Measurements from ENCODE around the gene ANAPC2.
A peak's percentile ranks its signal among the peaks of the same experiment; 100 is the strongest.

ANAPC2 gene

DNA sequence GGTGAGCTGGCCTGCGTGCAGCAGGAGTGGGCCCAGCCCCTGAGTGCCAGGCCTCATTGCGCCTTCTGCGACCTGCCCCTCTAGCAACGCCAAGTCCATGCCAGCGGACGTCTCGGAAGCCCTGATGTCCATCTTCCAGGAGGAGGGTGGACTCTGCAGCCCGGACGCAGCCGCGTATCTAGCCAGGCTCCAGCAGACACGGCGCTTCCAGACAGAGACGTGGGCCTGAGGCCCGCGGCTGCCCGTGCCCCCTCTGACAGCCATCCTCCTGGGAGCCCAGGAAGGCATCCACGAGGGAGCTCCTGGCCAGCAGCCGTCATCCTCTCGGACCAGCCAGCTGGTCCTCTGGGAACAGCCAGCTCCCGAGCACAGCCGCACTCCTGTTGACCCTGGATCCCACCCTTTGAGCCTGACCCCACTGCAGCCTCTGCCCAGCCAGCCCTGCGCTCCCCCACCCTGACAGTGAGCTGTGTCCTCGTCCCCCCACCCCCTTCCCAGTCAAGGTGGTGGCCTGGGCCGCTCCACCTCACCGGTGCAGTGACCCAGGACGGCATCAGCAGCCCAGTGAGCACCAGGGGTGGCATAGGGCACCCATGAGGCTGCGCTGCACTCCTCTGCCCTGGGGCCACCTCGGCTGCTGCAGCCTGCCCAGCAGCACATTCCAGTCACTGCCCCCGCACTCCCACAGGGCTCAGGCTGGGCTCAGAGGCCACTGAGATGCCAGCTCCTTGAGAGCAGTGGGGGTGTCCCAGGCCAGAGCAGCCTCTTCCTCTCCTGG lies 28.0 kb upstream of the ANAPC2 start:
- DNase-seq (ENCODE audit: insufficient read length, low spot score) (no peak), FAIRE-seq (no peak)

DNA sequence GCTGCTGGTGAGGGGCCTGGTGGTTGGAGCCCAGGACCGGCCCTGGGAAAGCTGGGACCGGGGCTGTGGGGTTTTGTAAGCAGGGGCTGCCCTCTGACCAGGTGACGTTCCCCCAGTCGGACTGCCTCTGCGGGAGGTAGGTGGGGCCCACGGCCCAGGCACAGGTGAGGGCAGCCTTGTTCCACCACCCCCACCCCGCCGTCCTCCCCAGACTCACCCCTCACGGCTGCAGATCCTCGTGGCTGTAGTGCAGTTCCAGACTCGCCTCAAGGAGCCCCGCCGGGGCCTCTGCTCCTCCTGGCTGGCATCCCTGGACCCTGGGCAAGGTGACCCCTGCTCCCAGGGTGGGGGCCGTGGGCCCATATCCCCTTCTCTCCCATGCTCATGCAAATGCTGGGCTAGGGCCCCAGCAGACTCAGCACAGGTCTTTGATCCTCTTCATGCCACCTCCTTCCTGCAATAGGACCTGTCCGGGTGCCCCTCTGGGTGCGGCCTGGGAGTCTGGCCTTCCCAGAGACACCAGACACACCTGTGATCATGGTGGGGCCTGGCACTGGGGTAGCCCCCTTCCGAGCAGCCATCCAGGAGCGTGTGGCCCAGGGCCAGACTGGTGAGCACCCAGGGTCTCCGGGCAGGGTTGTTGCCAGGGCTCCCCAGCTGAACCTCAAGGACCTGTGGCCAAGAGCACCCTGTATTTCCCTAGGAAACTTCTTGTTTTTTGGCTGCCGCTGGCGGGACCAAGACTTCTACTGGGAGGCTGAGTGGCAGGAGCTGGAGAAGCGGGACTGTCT lies 27.0 kb upstream of the ANAPC2 start:
- no peak for FAIRE-seq

DNA sequence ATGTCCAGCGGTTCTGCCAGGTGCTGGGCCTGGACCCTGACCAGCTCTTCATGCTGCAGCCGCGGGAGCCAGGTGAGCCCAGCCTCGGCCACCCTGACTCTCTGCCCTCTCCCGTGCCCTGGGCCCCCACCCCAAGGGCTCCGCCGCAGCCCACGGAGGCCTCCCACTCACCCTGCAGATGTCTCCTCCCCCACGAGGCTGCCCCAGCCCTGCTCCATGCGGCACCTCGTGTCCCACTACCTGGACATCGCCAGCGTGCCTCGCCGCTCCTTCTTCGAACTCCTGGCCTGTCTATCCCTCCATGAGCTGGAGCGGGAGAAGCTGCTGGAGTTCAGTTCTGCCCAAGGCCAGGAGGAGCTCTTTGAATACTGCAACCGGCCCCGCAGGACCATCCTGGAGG lies 26.3 kb upstream of the ANAPC2 start:
- DNase-seq (ENCODE audit: insufficient read length, low spot score) (no peak), FAIRE-seq (no peak)

More for the DNA sequence above, 27.0 kb upstream of the ANAPC2 start:
- DNase-seq (ENCODE audit: insufficient read length, low spot score), result no peak

DNA sequence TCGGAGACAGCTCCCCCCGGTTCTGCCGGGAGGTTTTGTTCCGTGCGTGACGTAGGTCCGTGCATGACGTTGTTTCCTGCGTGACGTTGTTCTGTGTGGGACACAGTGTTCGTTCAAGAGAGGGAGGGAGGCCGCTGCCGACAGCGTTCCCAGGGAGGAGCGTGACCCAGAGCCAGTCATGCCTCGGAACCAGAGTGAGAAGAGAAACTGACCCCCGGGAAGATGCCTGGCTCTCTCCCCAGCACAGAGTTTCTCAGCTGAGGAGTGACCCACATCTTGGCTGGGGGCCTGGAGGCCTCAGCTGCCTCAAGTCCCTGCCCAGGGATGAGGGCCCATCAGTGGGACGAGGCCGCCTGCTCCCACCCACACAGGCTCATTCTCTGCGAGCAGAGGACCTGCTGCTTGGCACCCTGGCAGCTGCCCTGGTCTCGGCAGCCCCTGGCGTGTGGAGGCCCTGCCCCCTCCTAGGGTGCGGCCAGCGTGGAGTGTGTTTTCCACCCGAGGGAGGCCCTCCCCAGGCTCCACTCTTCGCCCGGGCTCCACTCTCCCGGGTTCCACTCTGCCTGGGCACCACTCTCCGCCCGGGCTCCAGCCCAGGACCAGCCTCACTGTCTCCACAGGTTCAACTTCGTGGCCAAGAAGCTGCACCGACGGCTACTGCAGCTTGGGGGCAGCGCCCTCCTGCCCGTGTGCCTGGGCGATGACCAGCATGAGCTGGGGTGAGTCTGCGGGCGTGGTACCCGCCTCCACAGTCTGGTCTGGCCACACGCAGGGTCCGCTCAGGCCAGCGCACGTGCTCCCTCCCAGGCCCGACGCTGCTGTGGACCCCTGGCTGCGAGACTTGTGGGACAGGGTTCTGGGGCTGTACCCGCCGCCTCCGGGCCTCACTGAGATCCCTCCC lies 25.1 kb upstream of the ANAPC2 start:
- no peak for DNase-seq (ENCODE audit: insufficient read length, low spot score)
- no peak for FAIRE-seq

DNA sequence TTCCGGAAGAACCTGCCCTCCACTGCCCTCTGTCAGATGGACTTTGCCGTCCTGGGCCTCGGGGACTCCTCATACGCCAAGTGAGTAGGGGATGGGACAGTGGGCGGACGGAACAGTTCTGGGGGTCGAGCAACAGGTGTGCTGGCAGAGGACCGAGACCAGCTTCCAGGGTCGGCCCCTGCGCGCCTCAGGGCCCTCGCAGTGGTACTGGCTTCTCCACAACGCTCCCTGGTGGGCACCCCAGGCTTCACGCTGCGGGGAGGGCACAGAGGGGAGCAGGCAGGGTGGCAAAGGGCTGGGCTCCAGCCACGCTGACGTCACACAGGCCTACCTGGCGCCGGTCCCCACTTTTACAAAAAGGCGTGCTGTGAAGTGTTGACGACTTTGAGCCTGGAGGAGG lies 24.2 kb upstream of the ANAPC2 start:
- DNase-seq (ENCODE audit: insufficient read length, low spot score) (no peak), FAIRE-seq (no peak)

DNA sequence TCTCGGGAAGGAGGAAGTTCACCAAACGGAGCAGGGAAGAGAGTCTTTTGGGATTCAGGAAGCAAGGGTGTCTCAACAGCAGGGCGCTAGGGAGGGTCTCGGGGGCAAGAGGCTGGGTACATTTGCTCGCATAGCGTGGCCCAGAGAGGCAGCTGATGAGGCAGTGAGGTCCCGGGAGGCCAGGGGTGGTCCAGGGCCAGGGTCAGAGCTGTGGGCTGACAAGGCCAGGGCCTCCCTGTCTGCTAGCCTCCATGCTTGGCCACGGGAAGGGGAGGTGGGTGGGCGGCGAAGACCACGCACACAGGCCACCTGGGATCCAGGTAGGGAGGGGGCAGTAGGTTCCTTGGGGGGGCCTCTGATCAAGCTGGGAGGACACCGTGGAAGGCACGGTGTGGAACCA lies 23.2 kb upstream of the ANAPC2 start:
- no peak for DNase-seq (ENCODE audit: insufficient read length, low spot score)
- FAIRE-seq, result no peak

DNA sequence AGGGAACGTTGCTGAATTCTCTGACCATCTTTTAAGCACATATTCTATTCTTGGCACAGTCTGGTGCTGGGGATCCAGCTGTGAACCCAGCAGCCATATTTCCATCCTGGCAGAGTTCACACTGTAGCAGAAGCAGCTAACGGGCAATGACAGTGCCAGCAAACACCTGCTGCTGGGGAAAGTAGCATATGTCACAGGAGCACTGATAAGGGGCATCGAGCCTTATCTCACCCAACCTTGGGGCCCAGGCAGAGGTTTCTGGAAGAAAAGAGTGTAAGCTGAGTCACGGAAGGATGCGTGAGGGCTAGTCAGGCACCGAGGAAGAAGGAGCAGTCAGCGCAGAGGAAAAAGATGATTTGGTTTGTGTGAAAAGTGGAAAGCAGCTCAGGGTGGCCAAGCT lies 18.2 kb upstream of the ANAPC2 start:
- DNase-seq (ENCODE audit: insufficient read length, low spot score), result no peak
- FAIRE-seq, result no peak

DNA sequence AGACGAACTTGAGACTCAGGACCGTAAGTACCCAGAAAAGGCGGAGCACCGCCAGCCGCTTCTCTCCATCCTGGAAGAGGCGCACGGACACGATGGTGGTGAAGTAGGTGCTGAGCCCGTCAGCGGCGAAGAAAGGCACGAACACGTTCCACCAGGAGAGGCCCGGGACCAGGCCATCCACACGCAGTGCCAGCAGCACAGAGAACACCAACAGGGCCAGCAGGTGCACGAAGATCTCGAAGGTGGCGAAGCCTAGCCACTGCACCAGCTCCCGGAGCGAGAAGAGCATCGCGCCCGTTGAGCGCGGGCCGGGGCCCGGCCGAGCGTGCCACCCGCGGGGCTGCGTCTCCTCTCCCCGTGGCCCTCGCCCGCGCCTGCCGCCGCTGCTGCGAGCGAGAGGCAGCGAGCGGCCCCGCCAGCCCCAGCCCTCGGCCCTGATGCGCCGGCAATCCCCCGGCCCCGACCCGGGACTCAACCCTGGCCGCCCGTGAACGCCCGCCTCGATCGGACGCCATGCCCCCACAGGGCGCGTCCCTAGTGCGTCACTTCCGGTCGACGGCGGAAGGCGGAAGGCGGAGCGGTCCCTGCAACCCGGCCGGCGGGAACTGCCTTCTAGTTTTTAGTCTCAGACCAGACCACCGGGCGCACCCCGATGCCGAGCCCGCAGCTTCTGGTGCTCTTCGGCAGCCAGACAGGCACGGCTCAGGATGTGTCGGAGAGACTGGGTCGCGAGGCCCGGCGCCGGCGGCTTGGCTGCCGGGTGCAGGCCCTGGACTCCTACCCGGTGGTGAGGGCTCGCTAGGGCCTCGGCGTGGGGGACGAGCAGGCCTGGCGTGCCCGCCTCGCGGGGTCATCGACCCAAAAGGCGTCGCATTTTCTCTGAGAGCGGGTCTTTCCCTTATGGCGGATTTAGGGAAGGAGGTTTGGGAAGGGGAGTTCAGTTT lies 17.0 kb upstream of the ANAPC2 start, which contains the start of the genes NDOR1 and TMEM203:
Gene NDOR1 (plus strand): TSS at position 575 of the 944 bp plus-strand sequence. CDS start 78 bp downstream, at position 653.
Gene TMEM203 (minus strand): TSS at position 523 of the 944 bp plus-strand sequence. CDS start 234 bp downstream, at position 289.
- FAIRE-seq (peak; percentile 89), DNase-seq (ENCODE audit: insufficient read length, low spot score) (peak; percentile 98)

DNA sequence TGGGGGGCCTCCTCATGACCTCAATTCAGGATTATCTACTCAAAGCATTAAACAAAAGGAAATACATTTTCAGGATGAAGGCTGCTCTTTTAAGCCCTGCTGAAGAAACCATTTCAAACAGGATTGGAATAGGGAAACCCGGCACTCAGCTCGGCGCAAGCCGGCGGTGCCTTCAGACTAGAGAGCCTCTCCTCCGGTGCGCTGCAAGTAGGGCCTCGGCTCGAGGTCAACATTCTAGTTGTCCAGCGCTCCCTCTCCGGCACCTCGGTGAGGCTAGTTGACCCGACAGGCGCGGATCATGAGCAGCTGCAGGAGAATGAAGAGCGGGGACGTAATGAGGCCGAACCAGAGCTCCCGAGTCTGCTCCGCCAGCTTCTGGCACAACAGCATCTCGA lies 16.4 kb upstream of the ANAPC2 start:
- FAIRE-seq, result no peak
- no peak for DNase-seq (ENCODE audit: insufficient read length, low spot score)

DNA sequence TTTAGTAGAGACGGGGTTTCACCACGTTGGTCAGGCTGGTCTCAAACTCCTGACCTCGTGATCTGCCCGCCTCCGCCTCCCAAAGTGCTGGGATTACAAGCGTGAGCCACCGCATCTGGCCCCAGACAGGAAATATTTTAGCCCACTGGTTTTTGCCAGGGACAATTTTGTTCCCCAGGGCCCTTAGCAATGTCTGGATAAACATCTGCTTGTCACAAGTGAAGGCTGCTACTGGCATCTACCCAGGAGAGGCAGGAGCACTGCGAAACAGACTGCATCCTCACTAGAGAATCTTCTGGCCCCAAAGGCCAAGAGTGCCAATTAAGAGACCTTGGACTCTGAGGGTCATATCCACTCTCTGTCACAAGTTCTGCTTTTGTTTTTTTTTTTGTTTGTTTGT lies 14.6 kb upstream of the ANAPC2 start:
- no peak for FAIRE-seq
- no peak for DNase-seq (ENCODE audit: insufficient read length, low spot score)

DNA sequence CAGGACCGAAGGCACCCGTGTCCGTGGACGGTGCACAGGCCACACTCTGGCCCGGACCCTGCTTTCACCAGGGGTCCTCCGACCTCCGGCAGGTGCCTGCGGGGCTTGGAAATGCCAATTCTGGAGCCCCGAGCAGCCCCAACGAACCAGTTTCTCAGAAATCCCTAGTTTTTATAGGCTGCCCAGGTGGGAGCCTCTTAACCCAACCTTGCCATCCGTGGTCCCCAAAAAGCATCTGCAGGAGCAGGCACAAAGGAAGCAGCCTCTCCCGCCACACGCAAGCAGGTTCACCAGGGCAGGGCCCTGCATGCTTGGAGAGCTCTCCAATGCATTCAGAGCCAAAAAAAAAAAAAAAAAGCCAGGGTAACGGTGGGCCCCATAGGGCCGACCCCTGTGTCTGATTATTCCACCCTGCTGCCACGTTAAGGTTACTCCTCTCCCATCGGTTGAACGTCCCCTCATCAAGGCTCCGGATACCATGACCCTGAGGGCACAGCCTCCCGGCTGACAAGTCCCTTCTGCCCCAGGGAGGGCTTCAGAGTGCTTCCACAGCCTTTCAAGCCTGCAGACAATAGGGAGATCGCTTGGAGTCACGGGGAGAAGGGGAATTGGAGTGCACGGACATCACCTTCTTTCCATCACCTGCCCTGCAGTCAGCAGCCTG lies 13.0 kb upstream of the ANAPC2 start:
- no peak for DNase-seq (ENCODE audit: insufficient read length, low spot score)
- FAIRE-seq, result peak; percentile 11

DNA sequence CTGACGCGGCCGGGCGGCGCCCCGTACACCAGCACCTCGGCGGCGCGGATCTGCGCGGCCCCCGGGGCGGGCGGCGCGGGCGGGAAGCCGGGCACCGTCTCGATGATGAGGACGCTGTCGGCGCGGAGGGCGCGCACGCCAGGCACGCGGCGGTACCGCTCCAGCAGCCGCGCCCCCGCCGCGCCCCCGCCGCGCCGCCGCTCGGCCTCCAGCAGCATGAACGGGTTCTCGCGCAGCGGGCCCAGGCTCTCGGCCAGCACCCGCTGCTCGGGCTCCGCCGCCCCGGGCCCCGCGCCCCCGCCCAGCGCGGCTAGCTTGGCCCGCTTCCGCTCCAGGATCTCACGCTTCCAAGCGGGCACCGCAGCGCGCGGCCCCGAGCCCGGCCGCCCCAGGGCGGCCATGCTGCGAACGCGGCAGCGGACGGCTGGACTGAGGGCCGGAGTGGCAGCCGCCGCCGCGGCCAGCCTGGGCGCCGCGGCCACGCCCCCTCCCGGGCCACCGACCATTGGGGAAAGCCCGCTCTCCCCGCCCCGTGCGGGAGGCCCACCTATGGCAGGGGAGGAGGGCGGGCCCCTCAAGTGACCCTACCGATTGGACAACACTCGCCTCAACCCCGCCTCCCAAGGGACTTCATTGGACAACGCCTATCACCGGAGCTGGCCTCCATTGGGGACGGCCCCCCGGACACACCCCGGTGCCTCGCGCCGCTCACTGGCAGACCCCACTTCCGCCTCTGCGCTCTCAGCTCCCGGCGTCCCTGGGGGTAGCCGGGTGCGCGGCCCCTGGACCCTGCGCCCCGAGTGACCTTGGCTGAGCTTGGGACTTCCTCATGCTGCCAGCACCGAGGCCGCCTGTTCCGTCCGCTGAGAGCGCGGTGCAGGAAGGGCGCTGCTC lies 12.2 kb upstream of the ANAPC2 start, which contains the start of gene TPRN:
Gene TPRN (minus strand): TSS at position 431 of the 894 bp plus-strand sequence. CDS start 30 bp downstream, at position 401.
- DNase-seq (ENCODE audit: insufficient read length, low spot score) (peak; percentile 100), FAIRE-seq (peak; percentile 99)

DNA sequence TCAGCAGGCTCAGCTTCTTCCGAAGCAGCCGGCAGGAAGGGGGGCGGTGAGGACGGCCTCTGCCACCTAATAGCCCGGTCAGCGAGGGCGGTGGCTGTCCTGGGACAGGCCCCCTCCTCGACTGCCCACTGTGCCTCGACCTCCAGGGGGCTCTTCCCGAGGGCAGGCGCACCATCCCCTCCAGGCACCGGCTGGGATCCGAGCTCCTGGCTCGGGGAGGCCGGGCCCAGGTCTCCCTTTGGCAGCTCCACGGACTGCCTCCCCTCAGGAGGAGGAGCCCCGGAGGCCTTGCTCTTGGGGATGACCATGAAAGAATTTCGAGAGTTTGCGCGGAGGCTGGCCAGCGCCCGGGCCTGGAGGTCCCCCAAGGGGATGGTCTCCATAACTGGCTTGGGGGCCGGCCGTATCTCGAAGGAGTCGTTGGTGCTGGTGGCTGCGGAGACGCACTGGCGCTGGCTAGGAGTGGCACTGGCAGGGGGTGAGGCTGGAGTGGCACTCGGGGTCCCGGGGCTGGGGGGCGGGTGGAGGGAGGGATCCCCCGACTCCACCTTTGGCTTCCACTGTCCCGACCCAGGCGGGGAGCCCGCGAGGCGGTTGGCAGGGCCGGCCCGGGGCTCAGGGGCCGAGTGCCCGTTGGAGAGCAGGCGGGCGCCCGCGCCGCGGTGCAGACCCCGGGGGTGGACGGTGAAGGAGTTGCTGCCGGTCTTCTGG lies 11.2 kb upstream of the ANAPC2 start:
- no peak for DNase-seq (ENCODE audit: insufficient read length, low spot score)
- no peak for FAIRE-seq

DNA sequence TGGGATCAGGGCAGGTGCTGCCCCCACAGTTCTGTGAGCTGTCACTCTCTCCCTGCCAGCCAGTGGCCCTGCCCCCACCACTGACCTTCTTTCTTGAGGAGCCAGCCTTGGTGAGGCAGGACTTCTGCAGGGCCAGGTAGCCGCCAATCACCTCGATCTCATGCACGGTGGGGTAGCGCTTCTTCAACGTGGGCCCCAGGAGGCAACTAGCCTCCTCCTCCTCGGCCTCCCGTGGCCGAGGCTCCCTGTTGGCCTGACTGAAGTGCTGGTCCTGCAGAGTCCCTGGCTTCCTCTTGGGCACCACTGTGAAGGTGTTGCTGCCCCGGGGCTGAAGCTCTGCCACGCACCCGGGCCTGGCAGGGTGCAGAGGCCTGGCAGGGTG lies 10.5 kb upstream of the ANAPC2 start:
- FAIRE-seq (no peak), DNase-seq (ENCODE audit: insufficient read length, low spot score) (no peak)

DNA sequence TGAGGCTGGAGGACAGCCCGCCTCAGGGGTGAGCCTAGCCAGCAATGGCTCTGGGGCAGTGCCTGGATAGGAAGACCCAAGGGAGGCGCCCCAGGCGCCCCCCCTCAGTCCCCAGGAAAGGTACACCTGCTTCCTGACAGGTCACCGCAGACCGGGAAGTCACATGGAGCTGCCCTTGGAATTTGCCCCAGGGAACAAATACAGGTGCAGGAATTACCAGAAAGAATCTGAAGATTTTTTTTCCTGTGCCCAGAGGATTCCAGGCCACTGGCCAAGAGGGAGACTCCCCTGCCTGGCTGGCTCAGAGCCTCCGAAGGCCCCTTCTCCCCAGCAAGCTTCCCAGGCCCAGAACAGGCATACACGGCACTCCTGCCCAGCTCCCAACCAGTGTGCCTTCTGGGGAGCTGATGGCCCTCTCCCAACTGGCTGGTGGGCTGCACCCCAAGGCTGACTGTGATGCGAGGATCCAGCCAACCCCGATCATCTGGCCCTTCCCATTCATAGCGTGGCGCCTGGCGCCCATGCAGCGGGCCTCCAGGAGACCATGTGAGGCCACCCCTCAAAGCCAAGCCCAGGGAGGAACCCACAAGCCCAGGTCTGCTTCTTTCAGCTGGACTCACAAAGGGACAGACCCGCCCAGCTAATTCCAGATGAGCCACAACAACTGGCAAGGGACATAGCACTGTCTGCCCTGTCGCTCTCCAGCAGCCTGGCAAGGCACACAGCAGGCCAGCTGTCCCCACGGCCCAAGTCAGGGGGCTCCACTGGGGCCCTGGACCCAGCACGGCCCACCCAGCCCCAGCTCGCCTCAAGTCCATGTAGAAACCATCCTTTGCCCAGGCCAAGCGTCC lies 9.9 kb upstream of the ANAPC2 start:
- FAIRE-seq (no peak), DNase-seq (ENCODE audit: insufficient read length, low spot score) (no peak)

DNA sequence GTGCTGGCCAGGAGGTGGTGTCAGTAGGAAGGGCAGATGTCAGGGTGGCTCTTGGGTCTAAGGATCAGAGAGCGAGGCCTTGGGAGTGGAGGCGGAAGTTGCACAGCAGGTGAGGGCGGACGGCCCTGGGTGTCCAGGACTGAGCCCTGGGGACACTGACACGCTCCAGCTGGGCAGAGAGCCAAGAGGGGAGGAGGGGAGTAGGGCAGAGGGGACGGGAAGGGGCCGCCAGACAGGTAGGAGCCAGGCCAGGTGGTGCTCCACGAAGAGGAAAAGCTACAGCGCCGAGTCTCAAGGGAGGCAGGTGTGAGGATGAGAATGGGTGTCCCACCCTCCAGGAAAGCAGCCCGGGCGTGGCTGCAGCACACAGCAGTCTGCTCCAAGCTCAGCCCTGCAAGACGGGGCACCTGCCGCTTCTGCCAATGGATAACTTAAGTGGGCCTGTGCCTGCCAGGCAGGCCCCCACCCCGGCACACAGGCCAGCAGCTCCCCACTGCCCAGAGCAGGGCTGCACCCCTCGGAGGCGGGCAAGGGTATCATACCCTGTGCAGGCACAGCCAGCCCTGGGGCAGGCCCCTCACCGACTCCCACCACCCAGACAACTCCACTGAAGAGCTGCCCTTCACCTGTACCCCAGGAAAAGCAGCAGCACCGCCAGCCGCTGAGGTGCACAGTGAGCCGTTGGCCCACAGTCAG lies 7.3 kb upstream of the ANAPC2 start:
- DNase-seq (ENCODE audit: insufficient read length, low spot score) (no peak), FAIRE-seq (no peak)

All from GM19239 (cell line).